GM12872 (cell line): ENCODE data around the gene MARF1.

ENCODE experiments used
- TF ChIP-seq, protein P1 (sequence below): IDR thresholded peaks from 3 replicates; pipeline ENCODE4 v1.5.1; 2011; ENCODE audit warnings: low read depth, mild to moderate bottlenecking, low read length, moderate library complexity; ENCODE audit not compliant: insufficient read depth

The MARF1 gene

DNA sequence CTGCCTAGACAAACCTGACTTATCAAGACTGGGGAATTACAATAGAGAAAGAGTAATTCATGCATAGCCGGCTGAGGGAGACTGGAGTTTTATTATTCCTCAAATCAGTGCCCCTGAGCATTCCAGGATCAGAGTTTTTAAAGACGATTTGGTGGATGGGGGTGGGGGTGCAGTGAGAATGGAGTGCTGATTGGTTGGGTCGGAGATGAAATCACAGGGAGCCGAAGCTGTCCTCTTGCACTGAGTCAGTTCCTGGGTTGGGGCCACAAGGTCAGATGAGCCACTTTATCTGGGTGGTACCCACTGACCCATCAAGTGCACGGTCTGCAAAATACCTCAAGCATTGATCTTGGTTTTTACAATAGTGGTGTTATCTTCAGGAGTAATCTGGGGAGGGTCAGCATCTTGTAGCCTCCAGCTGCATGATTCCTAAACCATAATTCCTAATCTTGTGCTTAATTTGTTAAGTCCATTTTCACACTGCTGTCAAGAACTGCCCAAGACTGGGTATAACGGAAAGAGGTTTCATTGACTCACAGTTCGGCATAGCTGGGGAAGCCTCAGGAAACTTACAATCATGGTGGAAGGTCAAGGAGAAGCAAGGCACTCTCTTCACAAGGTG, 69.6 kb downstream of the MARF1 start:
- TF ChIP-seq, protein P1, sequence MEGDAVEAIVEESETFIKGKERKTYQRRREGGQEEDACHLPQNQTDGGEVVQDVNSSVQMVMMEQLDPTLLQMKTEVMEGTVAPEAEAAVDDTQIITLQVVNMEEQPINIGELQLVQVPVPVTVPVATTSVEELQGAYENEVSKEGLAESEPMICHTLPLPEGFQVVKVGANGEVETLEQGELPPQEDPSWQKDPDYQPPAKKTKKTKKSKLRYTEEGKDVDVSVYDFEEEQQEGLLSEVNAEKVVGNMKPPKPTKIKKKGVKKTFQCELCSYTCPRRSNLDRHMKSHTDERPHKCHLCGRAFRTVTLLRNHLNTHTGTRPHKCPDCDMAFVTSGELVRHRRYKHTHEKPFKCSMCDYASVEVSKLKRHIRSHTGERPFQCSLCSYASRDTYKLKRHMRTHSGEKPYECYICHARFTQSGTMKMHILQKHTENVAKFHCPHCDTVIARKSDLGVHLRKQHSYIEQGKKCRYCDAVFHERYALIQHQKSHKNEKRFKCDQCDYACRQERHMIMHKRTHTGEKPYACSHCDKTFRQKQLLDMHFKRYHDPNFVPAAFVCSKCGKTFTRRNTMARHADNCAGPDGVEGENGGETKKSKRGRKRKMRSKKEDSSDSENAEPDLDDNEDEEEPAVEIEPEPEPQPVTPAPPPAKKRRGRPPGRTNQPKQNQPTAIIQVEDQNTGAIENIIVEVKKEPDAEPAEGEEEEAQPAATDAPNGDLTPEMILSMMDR: no peak

- TF ChIP-seq, protein P1: no peak
Measured at GRCh38 chr16:15572329-15573001, 70.5 kb downstream of the MARF1 start.

GRCh38 chr16:15571557-15571956, 71.4 kb downstream of the MARF1 start:
- TF ChIP-seq, protein P1: no peak

- TF ChIP-seq, protein P1: no peak
Measured at GRCh38 chr16:15567823-15568222, 75.1 kb downstream of the MARF1 start.

- TF ChIP-seq, protein P1: no peak
Measured at GRCh38 chr16:15566095-15566494, 76.9 kb downstream of the MARF1 start.

- TF ChIP-seq, protein P1: no peak
Measured at GRCh38 chr16:15564604-15565339, 78.2 kb downstream of the MARF1 start.

- TF ChIP-seq, protein P1: no peak
Measured at GRCh38 chr16:15559176-15559575, 83.8 kb downstream of the MARF1 start.
